ENCODE data around the gene EED. TPM values are rescaled to one million over a fixed set of nuclear protein-coding genes. Genes with fewer than 3 reads are reported as not detected.

EED gene
- total RNA-seq, 1 experiment from 2014 or later: 12.4 TPM

DNA sequence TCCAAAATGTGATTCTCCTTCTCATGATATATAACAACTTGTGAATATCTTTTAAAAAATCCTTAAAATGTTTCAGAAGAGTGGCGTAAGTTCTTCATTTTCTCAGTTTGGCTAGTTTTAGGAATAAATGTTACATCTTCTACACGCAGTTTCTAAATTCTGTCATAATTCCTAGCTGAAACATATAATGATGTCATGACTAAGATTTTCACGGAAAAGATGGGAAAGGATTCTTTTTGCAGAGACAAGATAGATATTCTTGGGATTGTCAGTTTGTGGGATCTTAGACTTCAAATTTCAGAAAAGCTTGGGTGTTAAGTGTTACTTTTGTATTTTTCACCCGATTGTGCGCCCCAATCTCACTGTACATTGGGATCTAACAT is 1.7 kb downstream of the EED start:
- DNase-seq (ENCODE audit: extremely low read depth, low read depth): no peak

GRCh38 chr11:86247608-86248007 is 3.1 kb downstream of the EED start:
- DNase-seq (ENCODE audit: extremely low read depth, low read depth): no peak

- DNase-seq (ENCODE audit: extremely low read depth, low read depth): no peak
These were observed 4.1 kb downstream of the EED start for GRCh38 chr11:86248609-86249008.

DNA sequence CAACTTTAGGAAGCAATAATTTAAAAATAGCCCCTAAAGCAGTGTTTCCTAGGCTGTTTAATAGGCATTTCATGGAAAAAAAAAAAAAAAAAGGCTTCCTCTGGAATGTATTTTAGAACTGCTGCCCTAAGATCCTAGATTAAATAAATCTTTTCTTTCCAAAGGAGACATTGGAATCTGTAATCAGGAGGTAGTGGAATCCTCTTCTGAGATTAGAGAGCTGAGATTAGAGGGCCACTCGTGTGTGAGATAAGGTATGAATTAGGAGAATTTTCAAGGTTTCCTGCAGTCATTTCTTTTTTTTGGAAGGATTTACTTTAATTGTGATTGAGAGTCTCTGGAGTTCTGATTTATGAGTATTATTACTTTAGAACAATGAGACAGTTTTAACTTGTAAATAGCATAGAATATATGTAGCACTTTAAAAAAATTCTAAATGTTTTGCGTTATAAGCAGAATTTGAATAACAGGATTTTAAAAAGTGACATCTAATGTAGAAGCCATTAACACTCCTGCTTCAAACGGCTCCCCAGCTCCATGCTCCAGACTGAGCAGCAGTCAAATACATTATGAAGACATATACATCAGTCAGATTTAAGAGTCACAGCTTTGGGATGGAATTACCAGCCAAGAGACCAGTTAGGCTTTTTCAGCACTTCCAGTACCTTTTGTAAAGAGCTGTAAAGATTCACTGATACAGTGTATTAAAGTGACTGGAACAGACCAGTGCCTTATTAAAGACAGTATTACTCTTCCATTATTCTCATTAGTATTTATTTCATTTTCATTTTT is 5.0 kb downstream of the EED start:
- DNase-seq (ENCODE audit: extremely low read depth, low read depth): no peak

DNA sequence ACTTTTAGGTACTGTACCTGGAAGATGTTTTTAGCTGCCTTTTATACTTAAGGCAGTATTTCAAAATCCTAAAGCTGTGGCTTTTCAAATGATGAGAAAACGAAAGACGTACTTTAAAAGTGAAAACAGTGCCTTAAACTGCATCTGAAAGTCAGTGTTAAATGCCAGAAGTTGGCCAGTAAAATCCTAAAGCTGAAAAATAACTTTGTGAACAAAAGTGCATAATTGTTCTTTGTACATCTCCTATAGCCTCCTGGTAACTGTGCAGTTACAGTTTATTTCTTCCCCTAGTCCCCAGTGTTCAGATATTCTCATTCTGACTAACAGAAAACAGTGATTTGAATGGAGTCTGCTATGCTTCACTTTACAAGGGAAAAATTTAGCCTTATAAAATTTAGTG is 6.8 kb downstream of the EED start:
- no peak for DNase-seq (ENCODE audit: extremely low read depth, low read depth)

- DNase-seq (ENCODE audit: extremely low read depth, low read depth): no peak
These were observed 11.3 kb downstream of the EED start for GRCh38 chr11:86255896-86256295.

DNA sequence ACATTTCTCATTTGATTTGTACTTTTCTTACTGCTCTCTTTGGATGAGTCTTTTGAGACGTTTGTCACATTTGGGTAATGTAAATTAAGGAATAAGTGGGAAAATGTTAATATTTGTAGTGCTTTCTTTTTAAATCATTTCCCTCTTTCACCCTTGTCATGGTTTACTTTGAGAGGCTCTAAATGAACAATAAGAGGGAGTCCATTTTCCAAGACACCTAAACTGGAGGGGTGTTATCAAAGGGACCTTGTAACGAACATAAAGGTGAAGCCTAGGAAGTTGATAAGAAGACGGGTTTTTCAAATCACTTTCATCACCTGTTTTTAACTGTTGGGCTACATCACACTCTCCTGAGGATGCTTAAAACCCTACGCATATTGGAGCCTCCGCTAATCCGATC is 12.1 kb downstream of the EED start:
- no peak for DNase-seq (ENCODE audit: extremely low read depth, low read depth)

- no peak for DNase-seq (ENCODE audit: extremely low read depth, low read depth)
These were observed 12.9 kb downstream of the EED start for GRCh38 chr11:86257446-86257845.

DNA sequence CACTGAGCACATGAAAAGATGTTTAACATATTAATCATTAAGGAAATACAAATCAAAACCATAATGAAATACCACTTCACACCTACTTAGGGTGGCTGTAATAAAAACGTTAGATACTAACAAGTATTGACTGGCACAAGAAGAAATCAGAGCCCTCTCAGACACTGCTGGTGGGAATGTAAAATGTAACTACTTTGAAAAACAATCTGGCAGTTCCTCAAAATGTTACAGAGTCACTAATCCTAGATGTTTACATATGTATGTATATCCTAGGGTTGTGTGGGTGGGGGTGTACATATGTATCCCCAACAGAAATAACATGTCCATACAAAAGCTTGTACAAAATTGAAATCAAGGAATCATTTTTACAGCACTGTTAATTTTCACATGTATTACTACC is 15.2 kb downstream of the EED start:
- no peak for DNase-seq (ENCODE audit: extremely low read depth, low read depth)

DNA sequence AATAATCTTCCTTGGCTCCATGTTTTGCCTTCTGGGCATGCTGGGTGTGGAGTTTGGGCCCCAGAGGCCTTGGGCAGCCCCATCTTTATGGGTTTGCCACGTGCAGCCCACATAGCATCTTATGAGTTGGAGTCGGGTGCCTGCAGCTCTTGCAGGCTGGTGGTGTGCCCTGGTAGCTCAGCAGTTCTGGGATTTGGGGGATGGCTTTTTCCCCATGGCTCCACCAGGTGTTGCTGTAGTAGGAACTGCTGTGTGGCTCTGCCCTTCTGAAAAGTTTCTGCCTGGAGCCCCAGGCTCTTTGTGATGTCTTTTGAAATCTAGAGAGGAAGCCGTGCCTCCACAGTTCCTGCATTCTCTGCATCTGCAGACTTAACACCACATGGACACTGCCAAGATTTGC is 16.8 kb downstream of the EED start:
- no peak for DNase-seq (ENCODE audit: extremely low read depth, low read depth)

- no peak for DNase-seq (ENCODE audit: extremely low read depth, low read depth)
These were observed 17.8 kb downstream of the EED start for GRCh38 chr11:86262387-86262786.

DNA sequence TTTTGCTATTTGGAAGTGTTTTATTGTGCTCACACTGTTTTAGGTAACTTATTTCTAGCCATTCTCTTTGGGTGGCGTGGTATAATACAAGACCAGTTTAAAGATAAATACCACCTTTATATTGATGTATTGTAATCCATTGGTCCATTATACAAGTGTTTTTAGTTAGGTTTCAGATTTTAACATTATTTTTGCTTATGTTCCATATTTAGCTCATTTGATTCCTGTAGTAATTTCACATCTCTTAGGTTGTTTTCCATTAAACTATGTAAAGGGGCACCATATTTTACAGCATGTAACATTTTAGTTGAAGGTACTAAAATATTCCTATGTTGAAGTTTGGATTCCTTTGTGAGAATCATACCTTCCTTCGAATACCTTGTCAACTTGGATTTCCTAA is 20.1 kb downstream of the EED start:
- no peak for DNase-seq (ENCODE audit: extremely low read depth, low read depth)

- no peak for DNase-seq (ENCODE audit: extremely low read depth, low read depth)
These were observed 20.6 kb downstream of the EED start for GRCh38 chr11:86265194-86265593.

DNA sequence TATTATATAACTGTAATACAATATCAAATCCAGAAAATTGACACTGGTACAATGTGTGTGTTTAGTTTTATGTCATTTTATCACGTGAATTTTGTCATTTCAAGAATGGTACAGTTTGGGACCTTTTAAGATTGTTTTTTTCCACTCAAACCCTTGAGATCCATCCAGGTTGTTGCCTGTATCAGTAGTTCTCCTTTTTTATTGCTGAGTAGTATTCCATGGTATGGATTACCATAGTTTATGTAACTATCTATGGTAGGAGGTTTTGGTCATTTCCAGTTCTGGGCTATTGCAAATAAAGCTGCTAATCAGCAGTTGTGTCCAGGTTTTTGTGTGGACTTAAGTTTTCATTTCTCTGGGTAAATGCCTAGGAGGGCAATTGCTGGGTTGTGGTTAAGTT is 25.1 kb downstream of the EED start:
- no peak for DNase-seq (ENCODE audit: extremely low read depth, low read depth)

DNA sequence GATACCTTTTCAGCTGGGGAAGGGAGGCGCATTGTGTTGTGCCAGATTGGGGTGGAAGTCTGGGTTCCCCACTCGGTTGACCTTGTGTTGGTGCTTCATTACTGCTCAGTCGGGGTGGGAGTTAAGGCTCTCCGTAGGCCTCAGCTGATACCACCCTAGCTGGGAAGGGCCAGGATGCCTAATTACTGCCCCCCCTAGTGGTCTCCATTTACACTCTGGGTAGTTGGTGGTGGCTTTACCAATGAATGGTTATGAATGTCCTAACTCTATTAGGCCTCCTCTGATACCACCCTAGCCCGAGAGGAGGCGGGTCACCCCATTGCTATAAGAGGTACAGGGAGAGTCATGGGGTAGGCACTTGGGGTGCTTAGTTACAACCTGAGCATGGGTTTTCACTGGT is 29.9 kb downstream of the EED start:
- no peak for DNase-seq (ENCODE audit: extremely low read depth, low read depth)

- DNase-seq (ENCODE audit: extremely low read depth, low read depth): no peak
These were observed 30.4 kb downstream of the EED start for GRCh38 chr11:86274999-86275398.

- DNase-seq (ENCODE audit: extremely low read depth, low read depth): no peak
These were observed 31.2 kb downstream of the EED start for GRCh38 chr11:86275493-86276370.

- DNase-seq (ENCODE audit: extremely low read depth, low read depth): no peak
These were observed 33.2 kb downstream of the EED start for GRCh38 chr11:86277741-86278140.

DNA sequence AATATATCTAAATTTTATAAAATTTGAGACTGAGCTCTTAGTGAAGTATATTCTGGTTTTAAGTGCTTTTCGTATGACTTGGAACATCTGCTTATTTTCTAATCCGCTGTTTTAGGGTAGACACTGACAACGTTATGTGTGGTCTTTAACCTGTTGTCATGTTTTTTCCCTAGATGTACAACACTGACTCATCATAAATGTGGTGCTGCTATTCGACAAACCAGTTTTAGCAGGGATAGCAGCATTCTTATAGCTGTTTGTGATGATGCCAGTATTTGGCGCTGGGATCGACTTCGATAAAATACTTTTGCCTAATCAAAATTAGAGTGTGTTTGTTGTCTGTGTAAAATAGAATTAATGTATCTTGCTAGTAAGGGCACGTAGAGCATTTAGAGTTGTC is 33.7 kb downstream of the EED start:
- DNase-seq (ENCODE audit: extremely low read depth, low read depth): no peak

DNA sequence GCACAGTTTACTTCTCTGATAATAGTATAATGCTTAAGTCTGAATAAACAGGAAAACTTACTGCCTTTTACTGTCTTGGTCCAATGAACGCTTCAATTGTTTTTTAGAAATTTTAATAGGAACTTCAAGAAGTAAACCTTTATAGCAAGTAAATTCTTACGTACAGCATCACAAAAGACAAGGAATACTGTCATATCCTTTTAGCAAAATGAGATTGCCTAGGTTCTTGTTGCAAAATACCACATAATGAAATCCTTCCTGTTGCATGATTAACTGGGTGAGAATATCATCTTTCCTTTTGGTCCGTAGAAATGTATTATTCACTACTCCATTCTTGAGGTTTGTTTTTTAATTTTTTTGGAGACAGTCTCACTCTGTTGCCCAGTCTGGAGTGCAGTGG is 35.2 kb downstream of the EED start:
- no peak for DNase-seq (ENCODE audit: extremely low read depth, low read depth)

GRCh38 chr11:86287468-86287796 is 42.9 kb downstream of the EED start:
- DNase-seq (ENCODE audit: extremely low read depth, low read depth): no peak

DNA sequence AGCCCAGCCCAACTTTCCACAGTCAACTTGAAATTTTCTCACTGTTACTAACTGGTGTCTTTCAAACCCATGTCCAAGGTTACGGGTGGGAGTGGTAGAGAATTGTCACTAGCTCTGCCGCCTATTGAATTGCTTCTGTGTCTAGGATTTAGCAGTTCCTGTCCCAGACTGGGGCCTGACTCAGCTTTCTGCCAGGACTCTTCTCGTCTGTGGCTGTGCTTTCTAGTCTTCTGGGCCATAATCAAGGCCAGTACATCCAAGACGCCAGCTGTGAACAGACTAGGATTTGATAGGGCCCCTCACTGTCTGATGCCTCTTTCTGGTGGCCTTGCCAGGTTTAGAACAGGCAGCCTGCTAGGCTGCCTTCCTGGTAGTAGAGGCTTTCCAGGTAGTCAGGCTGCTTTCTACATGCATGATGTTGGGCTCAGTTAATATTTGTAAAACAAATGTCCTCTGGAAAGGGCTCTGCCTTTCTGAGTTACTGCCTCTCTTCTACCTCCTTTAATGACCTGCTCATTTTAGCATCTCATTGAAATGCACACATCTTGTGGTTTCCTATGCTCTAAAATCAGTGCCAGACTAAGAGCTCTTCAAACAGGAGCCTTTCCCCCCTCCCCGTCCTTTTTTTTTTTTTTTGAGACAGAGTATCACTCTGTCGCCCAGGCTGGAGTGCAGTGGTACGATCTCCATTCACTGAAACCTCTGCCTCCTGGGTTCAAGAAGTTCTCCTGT is 44.4 kb downstream of the EED start:
- DNase-seq (ENCODE audit: extremely low read depth, low read depth): no peak

Measured in NCI-H460 (cell line).